Thyroid gland (tissue), 4 donors: ENCODE measurements around the gene TCP1. TPM values are rescaled to one million over a fixed set of nuclear protein-coding genes. Genes with fewer than 3 reads are reported as not detected.
"Not testable (repeated sequence)": the region's sequence is repeated elsewhere in the genome, so short reads cannot be mapped to it uniquely, and the experiment has no call there.

Experiments
- DNase-seq, 2 donors: peaks; one replicate each; pipeline ENCODE4 v3.0.0-alpha.2; 2019
- H3K27ac ChIP-seq, 3 donors: fragments of 200-600 bp; sonication (generic); 1 replicate in 2 of 3; 2 replicates in 1 of 3; pipeline ENCODE4 v1.5.1; 2016 to 2019; ENCODE audit warnings: mild to moderate bottlenecking in 1 of 3, moderate library complexity in 1 of 3
- H3K27me3 ChIP-seq: fragments of 200-600 bp; sonication (generic); one replicate; pipeline ENCODE4 v1.5.1; 2019
- H3K36me3 ChIP-seq, 2 donors: fragments of 200-600 bp; sonication (generic); one replicate each; pipeline ENCODE4 v1.5.1; 2016 to 2019
- H3K4me1 ChIP-seq, 2 donors: fragments of 200-600 bp; sonication (generic); one replicate each; pipeline ENCODE4 v1.5.1; 2017 to 2019
- H3K4me3 ChIP-seq, 3 donors: fragments of 200-600 bp; sonication (generic); replicated peaks in 1 of 3; 1 replicate in 2 of 3; 2 replicates in 1 of 3; pipeline ENCODE4 v1.5.1; 2016; ENCODE audit warnings: mild to moderate bottlenecking in 1 of 3
- H3K9me3 ChIP-seq: fragments of 200-600 bp; sonication (generic); one replicate; pipeline ENCODE4 v1.5.1; 2017
- CTCF ChIP-seq, 6 experiments: fragments of 200-600 bp in 3 of 6; fragments of 450-650 bp in 3 of 6; sonication (generic) in 3 of 6; IDR thresholded peaks; one replicate each; pipeline ENCODE4 v1.5.1; 2016 to 2019; ENCODE audit warnings: antibody characterized with exemption in 6 of 6, mild to moderate bottlenecking in 2 of 6, inconsistent platforms in 1 of 6, moderate library complexity in 1 of 6
- POLR2A ChIP-seq, 2 donors: fragments of 450-650 bp; IDR thresholded peaks; one replicate each; pipeline ENCODE4 v1.6.1; 2017; ENCODE audit warnings: antibody characterized with exemption in 2 of 2, mild to moderate bottlenecking in 2 of 2, moderate library complexity in 1 of 2
- WGBS, 2 donors: methylation state at CpG; one replicate each; pipeline ENCODE4 v1.1.5; 2017; 5-methylcytosine and 5-hydroxymethylcytosine counted together
- intact Hi-C: fragments of 100-400 bp; cut with DNase I; formaldehyde crosslinking; loops from one replicate; pipeline ENCODE4 v1.15.1; 2023
- total RNA-seq, 4 donors: library from RNA; depleted of rRNA; stranded (reverse); fragments of >200 nt; gene quantifications; one replicate each; pipeline ENCODE4 v1.2.3, GENCODE V29; 2016

The TCP1 gene
- total RNA-seq, 4 donors from 2014 or later: 93.4 to 139 (median 124) TPM

- 70 to 77% methylated on average over 4 of the region's 4 CpGs for WGBS, 2 donors
Observed at GRCh38 chr6:159829526-159829925, 40.1 kb upstream of the TCP1 start.

GRCh38 chr6:159828074-159828473 is 38.7 kb upstream of the TCP1 start:
- 54 to 60% methylated on average over 7 of the region's 7 CpGs for WGBS, 2 donors
- TF ChIP-seq CTCF (IDR thresholded peaks at IDR 0.05): no peak
- TF ChIP-seq POLR2A (IDR thresholded peaks at IDR 0.05): no peak
- Histone ChIP-seq H3K27me3 (no peaks in the 10 kb centered on the region), H3K4me1 (no peaks in the 10 kb centered on the region), H3K36me3 (no peaks in the 10 kb centered on the region), H3K4me3 (no peak overlapping the region), H3K27ac (no peak overlapping the region), H3K9me3 (no peaks in the 10 kb centered on the region)
- no peak for DNase-seq
- intact Hi-C loops: no loop called here

More at GRCh38 chr6:159829526-159829925, 40.1 kb upstream of the TCP1 start:
- Histone ChIP-seq H3K27me3 (no peaks in the 10 kb centered on the region), H3K4me1 (no peaks in the 10 kb centered on the region), H3K36me3 (no peaks in the 10 kb centered on the region), H3K4me3 (no peak overlapping the region), H3K27ac (no peak overlapping the region), H3K9me3 (no peaks in the 10 kb centered on the region)
- no peak for DNase-seq
- intact Hi-C loops: no loop called here
- no peak for TF ChIP-seq POLR2A (IDR thresholded peaks at IDR 0.05)
- no peak for TF ChIP-seq CTCF (IDR thresholded peaks at IDR 0.05)

GRCh38 chr6:159826968-159827647 is 37.7 kb upstream of the TCP1 start:
- TF ChIP-seq POLR2A (IDR thresholded peaks at IDR 0.05): no peak
- TF ChIP-seq CTCF (IDR thresholded peaks at IDR 0.05): no peak
- DNase-seq: no peak
- intact Hi-C loops: no loop called here
- 67 to 68% methylated on average over 16 of the region's 16 CpGs for WGBS, 2 donors
- H3K27ac ChIP-seq: no peak overlapping the region
- no peaks in the 10 kb centered on the region for H3K4me1 ChIP-seq
- H3K4me3 ChIP-seq: no peak overlapping the region
- no peaks in the 10 kb centered on the region for H3K27me3 ChIP-seq
- H3K9me3 ChIP-seq: no peaks in the 10 kb centered on the region
- no peaks in the 10 kb centered on the region for H3K36me3 ChIP-seq

- H3K27ac ChIP-seq: no peak overlapping the region
- no peak for TF ChIP-seq CTCF (IDR thresholded peaks at IDR 0.05)
- TF ChIP-seq POLR2A (IDR thresholded peaks at IDR 0.05): no peak
- no peaks in the 10 kb centered on the region for H3K9me3 ChIP-seq
- no peak for DNase-seq
- no peaks in the 10 kb centered on the region for H3K27me3 ChIP-seq
- intact Hi-C loops: no loop called here
- no peaks in the 10 kb centered on the region for H3K36me3 ChIP-seq
- H3K4me3 ChIP-seq: no peak overlapping the region
- H3K4me1 ChIP-seq: no peaks in the 10 kb centered on the region
- 98% methylated on average over 12 to 13 of the region's 13 CpGs for WGBS, 2 donors
Observed at GRCh38 chr6:159826004-159826403, 36.6 kb upstream of the TCP1 start.

GRCh38 chr6:159824690-159825089 is 35.3 kb upstream of the TCP1 start:
- intact Hi-C loops, H3K36me3 ChIP-seq, H3K4me3 ChIP-seq, H3K9me3 ChIP-seq, H3K4me1 ChIP-seq, H3K27me3 ChIP-seq, DNase-seq, H3K27ac ChIP-seq: not testable (repeated sequence)
- WGBS, 2 donors: 94 to 98% methylated on average over 9 of the region's 9 CpGs
